ENCODE measurements around the gene REEP1. TPM values are rescaled to one million over a fixed set of nuclear protein-coding genes. Genes with fewer than 3 reads are reported as not detected.

The REEP1 gene
- total and polyA plus RNA-seq, 2 donors (not counting 1 experiment from before 2014, with no cell fraction given): not detected

GRCh38 chr2:86367499-86367777, 30.0 kb upstream of the REEP1 start:
- H3K79me2 ChIP-seq (ENCODE audit: control insufficient read depth, insufficient read depth, low read length): no peaks in the 10 kb centered on the region
- H3K4me3 Mint-ChIP-seq: no peak overlapping the region
- CTCF ChIA-PET: interaction anchor here (1.0 to 4.1 kb wide), 3 partner anchors 23 to 151 kb away, joined by 3 to 47 read pairs (median 6); no protein-coding TSS in a partner anchor

More at GRCh38 chr2:86367499-86367777, 30.0 kb upstream of the REEP1 start:
- no peaks in the 10 kb centered on the region for H4K20me1 ChIP-seq (ENCODE audit: control insufficient read depth, insufficient read depth, low read length, poor library complexity, severe bottlenecking)
- no peak overlapping the region for H2AFZ ChIP-seq (ENCODE audit: insufficient read depth, low read depth, low read length, poor library complexity, severe bottlenecking)
- POLR2A ChIA-PET: no interaction called here
- Mint-ChIP-seq H3K27ac (no peak overlapping the region), H3K27me3 (no peaks in the 10 kb centered on the region), H3K4me1 (peaks cover 12% of the 10 kb centered on the region), H3K9me3 (ENCODE audit: insufficient read depth) (peaks cover 2% of the 10 kb centered on the region)
- H3K4me3 ChIP-seq (ENCODE audit: control extremely low read depth in 1 of 5, extremely low read depth in 1 of 5, insufficient read depth in 1 of 5, low read depth in 2 of 5, low read length in 4 of 5): no peak overlapping the region
- ATAC-seq (ENCODE audit: low read depth): no peak
- H3K9me3 ChIP-seq (ENCODE audit: control extremely low read depth in 1 of 3, control insufficient read depth in 2 of 3, insufficient read depth in 1 of 3, low read length in 2 of 3): peaks cover 0 to 6% (median 3%) of the 10 kb centered on the region in 3 donors
- intact Hi-C loops (cut with micrococcal nuclease): no loop called here
- no peak overlapping the region for H3K4me2 ChIP-seq (replicated peaks; ENCODE audit: low read depth, low read length, poor library complexity, severe bottlenecking)
- H3K27me3 ChIP-seq (replicated peaks in 1 of 4; ENCODE audit: control extremely low read depth in 1 of 4, control insufficient read depth in 3 of 4, insufficient read depth in 4 of 4, low read length in 3 of 4): no peaks in the 10 kb centered on the region
- H3K27ac ChIP-seq (ENCODE audit: low read length in 2 of 2): no peak overlapping the region
- no peak for TF ChIP-seq CTCF (IDR thresholded peaks at IDR 0.05)
- TF ChIP-seq EZH2 (IDR thresholded peaks at IDR 0.05; ENCODE audit: borderline replicate concordance, insufficient read depth, low read depth, low read length, poor library complexity, severe bottlenecking): no peak
- H3K36me3 ChIP-seq (replicated peaks in 1 of 2; ENCODE audit: control extremely low read depth in 1 of 2, control insufficient read depth in 1 of 2, extremely low read depth in 1 of 2, insufficient read depth in 2 of 2, low read length in 1 of 2): no peaks in the 10 kb centered on the region
- no peak for DNase-seq
- peaks cover 3 to 15% of the 10 kb centered on the region in 2 donors for H3K4me1 ChIP-seq (ENCODE audit: control insufficient read depth in 2 of 2, insufficient read depth in 2 of 2, low read length in 2 of 2)
- no peak overlapping the region for H3K9ac ChIP-seq (ENCODE audit: low read length)

All from B cell (primary cell).